ENCODE results near the gene KLK6. TPM values are rescaled to one million over a fixed set of nuclear protein-coding genes. Genes with fewer than 3 reads are reported as not detected.

The KLK6 gene
- total RNA-seq, 1 experiment from 2014 or later = not detected

- POLR2A ChIA-PET (ENCODE audit: low non-redundant PET) = no interaction called here
- Histone ChIP-seq H3K4me1 (ENCODE audit: insufficient read depth, low read length, poor library complexity, severe bottlenecking) (no peaks in the 10 kb centered on the region), H3K27ac (ENCODE audit: low read depth, low read length, poor library complexity, severe bottlenecking) (no peak overlapping the region), H3K4me3 (ENCODE audit: low read depth, low read length, poor library complexity, severe bottlenecking) (no peak overlapping the region), H3K36me3 (ENCODE audit: insufficient read depth, low read length, poor library complexity, severe bottlenecking) (no peaks in the 10 kb centered on the region), H3K9me3 (ENCODE audit: low read depth, low read length, poor library complexity, severe bottlenecking) (no peaks in the 10 kb centered on the region), H3K27me3 (replicated peaks; ENCODE audit: insufficient read depth, low read depth, low read length, poor library complexity) (peaks cover 10% of the 10 kb centered on the region)
- CTCF ChIA-PET = no interaction called here
- BruUV-seq (replicated peaks) = no TSS peak
- no peak for DNase-seq (ENCODE audit: low spot score)
- TF ChIP-seq EZH2 (IDR thresholded peaks at IDR 0.05; ENCODE audit: borderline replicate concordance, low read depth, low read length, poor library complexity, severe bottlenecking) (no peak), CTCF (conservative IDR thresholded peaks at IDR 0.05; ENCODE audit: low read depth, low read length) (no peak)
- intact Hi-C loops (cut with micrococcal nuclease; ENCODE audit: unreplicated experiment) = no loop called here
Observed at GRCh38 chr19:51000981-51001380, 31.6 kb upstream of the KLK6 start.

- Histone ChIP-seq H3K4me1 (ENCODE audit: insufficient read depth, low read length, poor library complexity, severe bottlenecking) (no peaks in the 10 kb centered on the region), H3K4me3 (ENCODE audit: low read depth, low read length, poor library complexity, severe bottlenecking) (no peak overlapping the region), H3K9me3 (ENCODE audit: low read depth, low read length, poor library complexity, severe bottlenecking) (no peaks in the 10 kb centered on the region), H3K27ac (ENCODE audit: low read depth, low read length, poor library complexity, severe bottlenecking) (no peak overlapping the region), H3K36me3 (ENCODE audit: insufficient read depth, low read length, poor library complexity, severe bottlenecking) (no peaks in the 10 kb centered on the region), H3K27me3 (replicated peaks; ENCODE audit: insufficient read depth, low read depth, low read length, poor library complexity) (peaks cover 10% of the 10 kb centered on the region)
- CTCF ChIA-PET = no interaction called here
- intact Hi-C loops (cut with micrococcal nuclease; ENCODE audit: unreplicated experiment) = no loop called here
- DNase-seq (ENCODE audit: low spot score) = no peak
- BruUV-seq (replicated peaks) = no TSS peak
- TF ChIP-seq EZH2 (IDR thresholded peaks at IDR 0.05; ENCODE audit: borderline replicate concordance, low read depth, low read length, poor library complexity, severe bottlenecking) = no peak
- no peak for TF ChIP-seq CTCF (conservative IDR thresholded peaks at IDR 0.05; ENCODE audit: low read depth, low read length)
- POLR2A ChIA-PET (ENCODE audit: low non-redundant PET) = no interaction called here
Observed at GRCh38 chr19:51000426-51000825, 31.0 kb upstream of the KLK6 start.

GRCh38 chr19:50998686-50999085 lies 29.3 kb upstream of the KLK6 start:
- ChIA-PET CTCF (no interaction called here), POLR2A (ENCODE audit: low non-redundant PET) (no interaction called here)
- no TSS peak for BruUV-seq (replicated peaks)

More at GRCh38 chr19:50998686-50999085, 29.3 kb upstream of the KLK6 start:
- Histone ChIP-seq H3K4me1 (ENCODE audit: insufficient read depth, low read length, poor library complexity, severe bottlenecking) (no peaks in the 10 kb centered on the region), H3K27me3 (replicated peaks; ENCODE audit: insufficient read depth, low read depth, low read length, poor library complexity) (peaks cover 10% of the 10 kb centered on the region), H3K36me3 (ENCODE audit: insufficient read depth, low read length, poor library complexity, severe bottlenecking) (no peaks in the 10 kb centered on the region), H3K27ac (ENCODE audit: low read depth, low read length, poor library complexity, severe bottlenecking) (no peak overlapping the region), H3K9me3 (ENCODE audit: low read depth, low read length, poor library complexity, severe bottlenecking) (no peaks in the 10 kb centered on the region), H3K4me3 (ENCODE audit: low read depth, low read length, poor library complexity, severe bottlenecking) (no peak overlapping the region)
- no peak for TF ChIP-seq EZH2 (IDR thresholded peaks at IDR 0.05; ENCODE audit: borderline replicate concordance, low read depth, low read length, poor library complexity, severe bottlenecking)
- TF ChIP-seq CTCF (conservative IDR thresholded peaks at IDR 0.05; ENCODE audit: low read depth, low read length) = no peak
- DNase-seq (ENCODE audit: low spot score) = no peak
- intact Hi-C loops (cut with micrococcal nuclease; ENCODE audit: unreplicated experiment) = no loop called here
